Hematopoietic multipotent progenitor cell treated with erythropoietin and hydrocortisone succinate and interleukin-3 and kit ligand, for 8 days (in vitro differentiated cells): ENCODE data around the gene GFPT2.

Experiments used
- DNase-seq: peaks from one replicate; pipeline ENCODE4 v3.0.0-alpha.2; 2015

Gene GFPT2

DNA sequence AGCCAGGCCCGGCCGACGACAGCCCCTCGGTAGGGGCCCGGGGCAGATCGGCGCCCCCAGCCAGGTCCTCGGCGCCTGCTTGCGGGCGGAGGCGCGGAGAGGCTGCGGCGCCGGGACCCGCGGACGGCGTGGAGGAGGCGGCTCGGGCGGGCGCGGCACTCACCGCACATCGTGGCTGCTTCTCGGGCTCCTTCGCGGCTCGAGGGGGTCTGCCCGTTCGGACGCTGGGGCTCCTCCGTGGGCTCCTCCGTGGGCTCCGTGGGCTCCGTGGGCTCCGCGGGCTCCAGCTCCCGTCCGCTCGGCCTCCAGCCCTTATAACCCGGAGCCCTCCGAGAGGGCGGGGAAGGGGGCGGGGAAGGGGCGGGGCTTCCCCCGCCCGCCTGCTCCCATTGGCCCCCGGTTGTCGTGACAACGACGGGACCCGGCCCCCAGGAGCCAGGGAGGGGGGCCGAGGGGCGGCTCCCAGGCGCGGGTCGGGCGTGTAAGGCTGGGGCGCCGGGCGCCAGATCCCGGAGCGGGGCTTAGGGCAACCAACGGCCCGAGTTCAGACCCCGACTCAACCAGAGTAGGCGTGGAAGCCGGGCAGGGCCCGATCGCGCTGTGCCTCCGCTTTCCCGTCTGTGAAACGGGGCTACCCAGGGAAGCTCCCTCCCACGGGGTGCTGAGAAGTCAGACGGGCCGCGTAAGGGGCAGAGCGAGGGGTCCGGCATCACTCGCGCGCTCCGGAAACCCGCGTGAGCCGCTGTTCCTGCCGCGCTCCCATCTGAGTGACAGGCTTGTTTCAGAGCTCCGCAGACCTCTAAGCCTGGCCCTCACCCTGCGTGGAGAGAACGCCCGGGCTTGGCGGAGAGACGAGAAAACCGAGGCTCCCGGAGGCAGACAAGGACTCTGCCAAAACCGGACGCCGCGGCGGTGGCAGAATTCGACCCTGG lies at the start of gene GFPT2:
TSS of gene GFPT2 (minus strand) at position 289 of the 932 bp plus-strand sequence. CDS start at position 170, 119 bp downstream.
- peak; percentile 65 for DNase-seq

DNA sequence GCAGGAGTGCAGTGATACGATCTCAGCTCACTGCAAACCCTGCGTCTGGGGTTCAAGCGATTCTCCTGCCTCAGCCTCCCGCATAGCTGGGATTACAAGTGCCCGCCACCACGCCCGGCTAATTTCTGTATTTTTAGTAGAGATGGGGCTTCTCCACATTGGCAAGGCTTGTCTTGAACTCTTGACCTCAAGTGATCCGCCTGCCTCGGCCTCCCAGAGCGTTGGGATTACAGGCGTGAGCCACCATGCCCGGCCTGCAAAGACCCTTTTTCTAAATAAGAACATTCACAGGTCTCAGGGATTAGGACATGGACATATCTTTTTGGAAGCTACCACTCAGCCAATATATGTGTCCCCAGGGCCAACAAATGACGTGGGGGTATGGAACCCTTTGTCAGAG lies 49.6 kb upstream of the GFPT2 start:
- DNase-seq: no peak

DNA sequence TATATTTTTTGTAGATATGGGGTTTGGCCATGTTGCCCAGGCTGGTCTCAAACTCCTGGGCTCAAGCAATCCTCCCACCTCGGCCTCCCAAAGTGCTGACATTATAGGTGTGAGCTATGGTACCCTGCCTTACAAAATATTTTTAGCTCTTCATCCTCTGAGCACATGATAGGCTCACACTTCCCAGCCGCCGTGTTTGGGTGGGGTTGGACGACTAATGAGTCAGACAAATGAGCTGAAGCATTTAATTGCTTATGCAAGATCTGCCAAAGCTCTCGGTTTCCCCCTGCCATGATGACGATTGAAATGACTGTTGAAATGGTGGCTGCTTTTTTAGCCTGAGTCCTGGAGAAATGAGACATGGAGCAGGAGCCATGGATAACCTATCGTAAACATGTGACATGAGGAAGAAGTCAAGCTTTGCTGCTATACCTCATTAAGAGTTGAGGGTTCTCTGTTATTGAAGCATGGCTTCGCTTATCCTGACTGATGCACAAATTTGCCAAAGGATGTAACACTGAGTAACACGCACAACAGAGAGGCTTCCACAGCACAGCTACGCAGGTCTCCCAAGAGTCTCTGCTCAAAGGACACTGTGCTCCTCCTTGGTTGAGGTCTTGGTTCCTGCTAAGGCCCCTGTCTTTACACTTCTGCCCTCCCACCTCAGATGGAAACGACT lies 48.2 kb upstream of the GFPT2 start:
- DNase-seq: no peak

DNA sequence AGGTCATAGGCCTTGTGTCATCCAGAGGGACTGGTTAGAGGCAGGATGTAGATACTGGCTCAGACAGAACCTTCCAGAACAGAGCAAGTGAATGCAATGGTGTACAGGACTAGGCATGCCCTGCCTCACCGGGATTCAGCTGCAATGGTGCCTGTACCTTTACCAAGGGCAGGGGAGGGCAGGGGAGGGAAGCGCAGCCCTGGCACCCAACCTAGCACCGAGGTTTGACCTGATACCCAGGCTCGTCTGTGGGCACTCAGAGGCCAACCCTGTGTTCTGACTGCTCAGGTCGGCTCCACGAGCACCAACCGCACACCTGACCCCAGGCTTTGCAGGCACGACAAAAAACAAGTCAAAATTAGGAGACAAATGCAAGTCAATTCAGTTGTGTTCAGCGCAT lies 47.3 kb upstream of the GFPT2 start:
- no peak for DNase-seq

DNA sequence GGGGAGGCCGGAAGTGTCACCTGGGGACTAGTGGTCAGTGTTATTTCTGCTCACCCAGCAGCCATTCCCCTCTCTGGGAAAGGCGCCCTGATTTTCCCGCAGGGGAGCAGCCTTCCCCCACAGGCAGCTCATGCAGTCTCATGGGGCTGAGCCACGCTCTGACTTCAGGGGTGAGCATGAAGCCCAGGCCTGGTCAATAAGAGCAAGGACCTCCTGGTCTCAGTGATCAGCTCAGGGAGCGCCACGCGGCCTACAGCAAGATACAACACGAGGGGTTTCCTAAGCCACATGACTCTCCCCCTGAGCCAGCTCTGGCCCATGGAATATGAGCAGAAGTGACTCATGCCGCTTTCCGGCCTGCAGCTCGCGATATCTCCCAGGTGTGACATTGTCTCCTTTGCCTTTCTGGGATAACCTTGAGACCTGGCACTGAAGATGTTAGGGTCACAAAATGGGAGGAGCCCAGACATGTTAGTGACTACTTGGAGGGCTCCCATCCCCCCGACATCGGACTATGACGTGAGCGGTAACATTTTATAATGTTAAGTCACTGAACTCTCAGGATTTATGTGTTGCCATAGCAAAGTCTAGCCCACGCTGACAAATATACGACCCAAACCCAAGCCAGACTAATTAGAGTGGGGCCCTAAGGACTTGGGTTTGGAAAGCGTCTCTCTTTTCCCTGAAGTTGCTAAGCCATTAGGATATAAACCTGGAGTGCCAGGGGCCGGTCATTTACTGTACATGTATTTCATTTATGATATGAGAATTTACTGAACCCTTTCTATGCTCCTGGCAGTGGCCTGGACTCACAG lies 46.5 kb upstream of the GFPT2 start:
- no peak for DNase-seq

DNA sequence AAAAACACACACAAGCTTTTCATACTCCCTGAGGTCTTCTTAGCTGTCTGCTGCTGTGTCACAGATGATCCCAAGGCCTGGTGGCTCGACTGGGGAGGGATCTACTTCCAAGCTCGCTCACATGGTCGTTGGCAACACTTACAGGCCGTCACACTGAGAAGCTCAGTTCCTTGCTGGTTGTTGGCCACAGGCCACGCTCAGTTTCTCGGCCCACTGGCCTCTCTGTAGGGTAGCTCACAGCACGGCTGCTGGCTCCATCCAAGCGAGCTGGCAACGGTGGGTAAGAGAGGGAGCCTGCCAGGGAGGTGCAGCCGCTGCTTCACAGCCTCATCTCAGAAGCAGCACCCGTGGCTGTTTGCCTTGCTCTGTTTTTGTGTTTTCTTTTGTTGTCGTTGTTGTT lies 43.8 kb upstream of the GFPT2 start:
- DNase-seq: no peak

DNA sequence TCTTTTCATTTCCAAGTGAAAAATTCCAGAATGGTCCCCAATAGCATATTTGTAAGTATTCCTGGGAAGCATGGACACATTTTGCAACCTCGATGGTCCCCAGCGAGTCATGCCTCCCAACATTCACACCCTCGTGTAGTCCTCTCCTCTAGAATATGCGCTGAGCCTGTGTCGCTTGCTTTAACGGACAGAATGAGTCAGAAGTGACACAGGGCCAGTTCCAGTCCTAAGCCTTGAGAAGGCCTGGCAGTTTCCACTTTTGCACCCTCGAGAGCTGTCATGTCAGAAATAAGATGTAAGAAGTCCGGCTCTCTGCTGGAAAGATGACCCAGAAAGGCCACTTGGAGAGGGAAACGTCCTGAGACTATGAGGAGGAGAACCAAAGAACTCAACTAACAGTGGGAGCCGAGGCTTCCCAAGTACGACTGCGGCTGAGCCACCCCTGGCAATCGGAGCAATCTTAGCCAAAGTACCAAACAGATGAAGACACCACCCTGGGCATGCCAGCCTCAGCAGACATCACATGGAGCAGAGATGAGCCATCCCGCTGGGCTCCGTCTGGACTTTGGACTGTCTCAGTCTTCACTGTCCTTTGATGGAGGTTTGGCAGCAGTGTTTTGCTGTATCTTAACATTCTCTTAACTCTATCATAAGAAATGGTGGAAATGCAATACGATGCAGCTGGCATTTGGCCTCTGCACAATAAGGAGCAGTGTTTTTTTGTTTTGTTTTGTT lies 42.6 kb upstream of the GFPT2 start:
- DNase-seq: no peak

DNA sequence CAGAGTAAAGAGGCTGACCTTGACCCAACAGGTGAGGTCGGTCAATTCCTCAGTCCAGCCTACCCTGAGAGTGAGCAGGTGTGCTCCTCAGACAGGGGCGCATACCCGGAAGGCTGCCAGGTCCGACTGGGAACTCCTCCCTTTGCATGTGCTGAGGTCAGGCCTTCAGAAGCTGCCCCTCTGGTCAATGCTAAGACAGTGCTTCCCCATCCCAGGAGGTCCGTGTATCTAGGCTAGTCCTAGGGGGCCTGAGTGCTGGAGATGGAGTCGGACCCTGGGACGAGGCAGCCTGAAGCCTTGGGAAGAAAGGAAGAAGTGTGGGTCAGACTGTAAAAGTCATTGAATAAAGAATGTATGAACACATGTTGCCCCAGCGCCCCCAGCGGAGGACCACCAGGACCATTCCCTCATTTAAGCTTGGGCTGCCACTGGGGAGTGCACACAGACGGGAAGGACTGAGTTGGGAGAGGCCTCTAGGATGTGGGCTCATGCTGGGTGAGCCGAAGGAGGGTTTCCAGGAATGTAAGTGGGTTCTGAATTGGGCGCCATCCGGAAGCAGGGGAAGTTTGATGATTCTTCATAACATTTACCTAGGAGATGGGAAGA lies 41.0 kb upstream of the GFPT2 start:
- DNase-seq: no peak

DNA sequence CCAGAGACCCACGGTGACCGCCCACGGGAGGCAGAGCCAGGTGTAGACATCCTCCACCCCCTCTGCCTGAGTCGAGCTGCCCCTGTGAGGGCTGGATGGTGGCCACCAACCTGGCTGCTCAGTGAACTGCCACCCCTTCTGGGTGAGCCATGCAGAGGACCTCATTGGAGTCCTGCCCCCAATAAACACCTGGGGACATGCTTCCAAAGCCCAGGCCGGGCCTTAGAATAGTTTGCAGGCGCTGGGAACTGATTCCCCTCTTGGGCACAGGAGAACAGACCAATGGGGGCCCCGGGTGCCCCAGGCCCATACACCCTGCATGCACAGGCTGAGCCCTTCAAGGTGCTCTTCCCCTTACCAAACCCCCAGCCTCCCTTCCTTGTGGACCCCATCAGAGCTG lies 38.1 kb upstream of the GFPT2 start:
- DNase-seq: no peak

DNA sequence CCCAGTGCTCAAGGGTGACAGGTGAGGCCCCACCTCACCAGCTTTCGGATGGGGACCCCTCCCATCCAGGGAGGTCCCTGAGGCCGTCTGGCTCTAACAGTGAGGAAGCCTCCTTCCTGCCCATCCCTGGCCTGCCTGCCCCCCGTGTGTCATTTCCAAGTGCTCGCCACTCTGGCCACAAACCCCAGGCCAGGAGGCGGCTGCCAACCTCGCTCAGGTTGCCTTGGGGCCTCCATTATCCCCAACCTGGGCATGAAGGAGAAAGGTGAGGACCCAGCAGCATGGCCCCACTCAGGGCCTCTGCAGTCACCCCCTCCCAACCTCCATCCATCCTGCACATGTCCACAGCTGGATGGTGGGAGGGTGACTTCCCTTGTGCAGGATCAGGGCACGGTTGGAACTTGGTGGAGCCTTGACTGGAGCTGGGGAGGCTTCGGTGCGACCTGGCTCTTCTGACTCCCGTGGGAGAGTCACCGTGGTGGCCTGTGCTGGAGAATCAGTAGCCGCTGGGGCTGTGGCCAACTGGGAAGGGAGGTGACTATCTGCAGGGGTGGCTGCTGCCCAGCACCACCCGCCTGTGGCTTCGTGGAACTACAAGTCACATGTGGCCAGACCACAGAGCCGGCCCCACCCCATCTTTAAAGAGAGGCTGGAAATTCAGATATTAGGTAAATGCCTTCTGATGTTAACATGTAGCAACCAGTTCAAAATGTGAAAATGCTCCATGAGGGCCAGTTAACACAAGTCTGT lies 37.5 kb upstream of the GFPT2 start:
- DNase-seq: peak; percentile 37

DNA sequence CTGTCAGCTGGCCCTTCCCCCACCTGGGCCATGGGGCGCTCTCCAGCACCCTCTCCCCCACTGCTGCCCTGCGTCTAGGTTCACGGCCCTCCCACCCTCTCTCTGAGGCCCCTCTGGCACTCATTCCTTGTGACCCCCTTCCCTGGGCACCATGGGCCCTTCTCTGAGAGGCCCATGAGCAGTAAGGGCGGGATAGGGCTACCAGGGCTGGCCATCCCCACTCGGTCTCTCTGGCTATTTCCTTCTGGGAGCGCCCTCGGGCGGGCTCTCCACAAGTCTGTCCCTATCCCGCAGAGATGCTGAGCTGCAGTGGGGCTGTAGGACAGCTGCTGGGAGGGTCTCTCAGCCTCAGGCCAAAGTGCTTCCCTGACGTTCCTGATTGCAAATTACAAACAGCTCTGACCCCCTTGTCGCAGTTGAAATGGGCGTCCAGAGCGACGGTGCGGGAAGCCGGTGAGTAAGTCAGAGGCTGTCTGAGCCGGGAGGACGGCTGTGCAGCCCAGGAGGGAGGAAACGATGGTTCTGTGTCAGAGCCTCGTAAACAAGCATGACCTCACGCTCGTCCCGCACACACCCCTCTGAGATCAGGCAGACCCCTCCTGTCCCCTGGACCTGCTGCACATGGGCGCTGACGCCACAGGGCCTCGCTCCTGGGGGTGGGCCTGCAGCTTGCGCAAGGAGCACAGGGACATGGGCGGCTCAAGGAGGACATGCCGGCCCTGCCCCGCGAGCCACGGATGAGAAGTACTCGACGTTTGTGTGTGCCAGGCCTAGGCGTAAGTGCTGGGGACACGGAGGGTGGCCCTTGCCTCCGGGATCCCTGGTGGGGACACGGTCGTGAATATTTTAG lies 36.3 kb upstream of the GFPT2 start:
- no peak for DNase-seq

DNA sequence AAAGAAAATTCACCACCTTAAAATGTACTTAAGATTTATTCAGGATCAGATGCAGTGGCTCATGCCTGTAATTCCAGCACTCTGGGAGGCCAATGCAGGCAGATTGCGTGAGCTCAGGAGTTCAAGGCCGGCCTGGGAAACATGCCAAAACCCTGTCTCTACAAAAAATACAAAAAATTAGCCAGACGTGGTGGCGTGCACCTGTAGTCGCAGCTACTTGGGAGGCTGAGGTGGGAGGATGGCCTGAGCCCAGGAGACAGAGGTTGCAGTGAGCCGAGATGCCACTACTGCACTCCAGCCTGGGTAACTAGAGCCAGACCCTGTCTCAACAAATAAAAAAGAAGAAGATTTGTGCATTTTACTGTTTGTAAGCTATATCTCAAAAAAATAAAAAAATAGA lies 34.7 kb upstream of the GFPT2 start:
- no peak for DNase-seq

DNA sequence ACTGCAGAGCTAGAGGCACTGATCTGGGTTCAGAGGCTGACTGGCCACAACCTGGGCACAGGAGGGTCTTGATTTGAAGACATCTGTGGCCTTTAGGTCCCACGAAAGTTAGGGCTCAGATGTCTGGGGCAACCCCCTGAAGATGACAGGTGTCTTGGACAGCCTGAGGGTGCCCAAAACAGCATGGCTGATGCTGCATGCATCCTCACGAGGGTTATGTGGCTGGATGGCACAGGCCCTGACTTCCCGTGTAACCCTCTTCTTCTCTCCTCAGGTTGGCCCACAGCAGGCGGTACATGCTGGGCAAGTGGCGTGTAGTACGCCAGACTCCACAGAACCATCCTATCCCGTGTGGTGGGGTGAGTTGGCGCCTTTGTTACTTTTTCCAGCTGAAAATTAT lies 29.8 kb upstream of the GFPT2 start:
- DNase-seq: no peak

DNA sequence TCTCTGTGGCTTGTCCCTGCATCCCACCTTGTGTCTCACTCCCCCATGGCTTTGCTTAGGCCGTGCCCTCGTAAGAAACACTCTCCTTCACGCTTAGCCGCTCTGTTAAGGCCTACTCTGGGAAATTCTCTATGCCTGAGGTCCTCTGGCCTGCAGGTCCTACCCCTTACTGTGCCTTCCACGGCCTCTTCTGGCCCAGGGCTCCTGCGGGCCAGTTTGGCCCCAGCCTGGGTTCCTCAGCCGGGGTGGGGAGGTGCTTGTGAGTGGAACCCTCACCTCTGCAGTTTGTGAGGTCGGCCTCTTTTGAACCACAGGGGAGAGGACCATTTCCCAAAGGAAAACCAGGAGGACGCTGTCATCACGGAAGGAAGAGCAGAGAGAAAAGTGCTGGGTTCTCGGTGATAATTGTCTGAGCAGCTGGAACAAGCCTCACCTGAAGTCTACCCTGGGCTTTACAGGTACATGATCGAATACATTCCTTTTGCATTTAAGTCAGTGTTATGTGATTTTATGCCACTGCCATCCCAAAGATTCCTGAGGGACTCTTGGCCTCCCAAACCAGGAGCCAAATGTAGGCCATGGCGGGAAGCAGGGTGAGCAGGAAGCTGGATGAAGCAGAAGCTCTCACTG lies 28.8 kb upstream of the GFPT2 start:
- DNase-seq: no peak

DNA sequence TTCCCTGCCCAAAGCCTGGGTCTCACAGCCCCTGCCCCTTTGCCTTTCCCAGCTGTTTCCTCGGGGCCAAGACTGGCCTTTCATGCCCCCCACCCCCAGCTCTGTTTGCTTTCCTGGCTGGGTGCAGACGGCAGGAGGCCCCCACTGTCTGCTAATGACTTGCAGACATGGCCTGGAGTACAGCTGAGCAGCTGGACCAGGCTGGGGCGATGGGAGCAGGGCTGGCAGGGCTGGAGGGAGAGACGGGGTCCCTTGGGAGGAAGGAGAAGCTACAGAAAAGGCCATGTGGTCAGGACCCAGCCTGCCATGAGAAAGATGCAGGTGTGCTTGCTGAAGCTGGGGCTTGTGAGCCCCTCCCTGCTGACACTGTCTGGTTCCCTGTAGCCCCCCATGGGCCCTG lies 28.3 kb upstream of the GFPT2 start:
- DNase-seq: no peak

DNA sequence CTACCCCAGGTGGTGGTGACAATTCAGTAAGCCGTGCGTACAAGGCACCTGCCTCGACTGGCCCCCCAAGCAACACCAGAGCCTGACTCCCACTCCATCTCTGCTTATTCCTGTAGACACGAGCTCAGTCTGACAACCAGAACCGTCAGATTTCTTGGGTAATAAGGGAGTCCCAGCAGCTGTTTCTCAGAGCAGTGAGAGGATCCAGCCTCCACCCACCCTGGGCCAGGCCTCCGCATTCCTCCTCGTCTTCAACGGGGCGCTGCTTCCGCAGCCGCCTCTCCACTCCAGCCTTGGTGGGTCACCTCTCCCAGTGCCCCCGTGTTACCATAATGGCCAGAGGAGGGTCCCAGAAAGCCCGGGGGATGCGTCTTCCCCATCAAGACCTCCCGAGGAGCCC lies 27.7 kb upstream of the GFPT2 start:
- no peak for DNase-seq

DNA sequence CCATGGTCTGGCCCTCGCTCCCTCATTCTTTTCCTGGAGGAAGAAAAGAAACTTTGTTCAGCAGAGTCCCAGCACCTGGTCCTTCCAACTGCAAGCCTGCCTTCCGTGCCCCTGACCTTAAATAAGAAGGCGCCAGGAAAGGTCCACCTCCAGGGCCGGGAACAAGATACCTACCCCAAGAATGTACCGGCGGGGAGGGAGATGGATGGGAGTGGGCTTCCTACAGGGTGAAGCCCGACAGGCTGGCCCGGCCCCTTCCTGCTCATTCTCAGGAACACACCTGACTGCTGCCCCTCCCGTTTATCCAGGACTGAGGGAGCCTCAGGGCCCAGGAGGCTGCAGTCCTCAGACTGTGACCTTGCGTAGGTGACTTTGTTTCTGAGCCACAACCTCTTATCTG lies 27.3 kb upstream of the GFPT2 start:
- no peak for DNase-seq

DNA sequence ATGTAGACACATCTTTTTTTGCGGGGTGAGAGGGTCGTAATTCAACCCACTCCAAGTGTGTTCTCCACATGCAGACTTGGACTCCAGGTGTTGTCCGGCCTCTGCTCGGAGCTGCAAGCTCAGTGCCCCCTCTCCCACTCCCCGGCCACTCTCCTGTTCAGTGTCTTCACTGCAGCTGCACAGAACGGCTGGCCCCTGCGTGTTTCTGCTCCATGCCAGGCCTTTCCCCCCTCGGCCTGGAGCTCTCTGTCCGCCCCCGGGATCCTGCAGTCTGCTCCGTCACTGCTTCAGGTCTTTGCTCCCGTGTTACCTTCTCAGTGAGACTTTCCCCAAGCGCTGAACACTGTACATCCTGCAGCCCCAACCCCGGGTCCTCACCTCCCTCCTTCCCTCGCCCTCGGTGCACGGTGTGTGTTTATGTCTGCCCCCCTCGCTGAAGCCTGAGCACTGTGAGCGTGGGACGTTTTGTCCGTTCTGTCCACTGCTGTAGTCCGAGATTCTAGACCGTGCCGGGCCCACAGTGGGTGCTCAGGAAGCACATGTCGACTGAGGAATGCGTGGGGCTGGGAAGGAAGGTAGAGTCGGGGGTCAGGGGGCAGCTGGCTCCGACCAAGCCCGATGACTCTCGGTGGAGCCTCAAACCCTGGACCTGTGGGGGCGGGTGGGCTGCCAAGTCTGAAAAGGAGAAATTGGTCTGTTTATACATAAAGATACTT lies 26.4 kb upstream of the GFPT2 start:
- no peak for DNase-seq
